Measurements from ENCODE around the gene LY9.

The LY9 gene

GRCh38 chr1:160761886-160762285 lies 34.1 kb upstream of the LY9 start:
- ATAC-seq (no peak), DNase-seq (no peak)
- Mint-ChIP-seq H3K4me3 (no peak overlapping the region), H3K27ac (no peak overlapping the region), H3K27me3 (no peaks in the 10 kb centered on the region), H3K9me3 (peaks cover 18 to 21% of the 10 kb centered on the region in 2 donors), H3K4me1 (peaks cover 49% of the 10 kb centered on the region)

- no peak for DNase-seq
- no peak overlapping the region for H3K27ac Mint-ChIP-seq
- H3K9me3 Mint-ChIP-seq: peaks cover 13 to 19% of the 10 kb centered on the region in 2 donors
- ATAC-seq: no peak
- H3K27me3 Mint-ChIP-seq: no peaks in the 10 kb centered on the region
- H3K4me3 Mint-ChIP-seq: no peak overlapping the region
- peaks cover 51% of the 10 kb centered on the region for H3K4me1 Mint-ChIP-seq
These were observed 32.0 kb upstream of the LY9 start for GRCh38 chr1:160763993-160764392.

- peak; percentile 85 for ATAC-seq
- peaks cover 64% of the 10 kb centered on the region for H3K4me1 Mint-ChIP-seq
- peak; percentile 40 to 64 for DNase-seq
- peaks cover 7 to 21% of the 10 kb centered on the region in 2 donors for H3K9me3 Mint-ChIP-seq
- no peaks in the 10 kb centered on the region for H3K27me3 Mint-ChIP-seq
- peak overlapping the region; percentile 89 to 99 for H3K27ac Mint-ChIP-seq
- peak overlapping the region; percentile 82 to 96 for H3K4me3 Mint-ChIP-seq
These were observed 28.3 kb upstream of the LY9 start for GRCh38 chr1:160767395-160768294.

GRCh38 chr1:160768295-160768657 lies 27.7 kb upstream of the LY9 start:
- peak; percentile 76 to 86 for DNase-seq
- H3K27ac Mint-ChIP-seq: peak overlapping the region; percentile 89 to 99

GRCh38 chr1:160772331-160772730 lies 23.6 kb upstream of the LY9 start:
- ATAC-seq (no peak), DNase-seq (no peak)
- peaks cover 7 to 8% of the 10 kb centered on the region in 2 donors for H3K9me3 Mint-ChIP-seq
- H3K4me1 Mint-ChIP-seq: peaks cover 92% of the 10 kb centered on the region
- peak overlapping the region in 1 of 2 donors; percentile 38 for H3K4me3 Mint-ChIP-seq
- peak overlapping the region in 1 of 2 donors; percentile 73 for H3K27ac Mint-ChIP-seq
- H3K27me3 Mint-ChIP-seq: no peaks in the 10 kb centered on the region

More at GRCh38 chr1:160768295-160768657, 27.7 kb upstream of the LY9 start:
- H3K4me3 Mint-ChIP-seq: peak overlapping the region; percentile 82 to 96
- peaks cover 64% of the 10 kb centered on the region for H3K4me1 Mint-ChIP-seq
- ATAC-seq: peak; percentile 88
- H3K27me3 Mint-ChIP-seq: no peaks in the 10 kb centered on the region
- peaks cover 7 to 21% of the 10 kb centered on the region in 2 donors for H3K9me3 Mint-ChIP-seq

- Mint-ChIP-seq H3K27me3 (no peaks in the 10 kb centered on the region), H3K27ac (peak overlapping the region in 1 of 2 donors; percentile 95), H3K9me3 (peaks cover 7 to 8% of the 10 kb centered on the region in 2 donors), H3K4me3 (peak overlapping the region in 1 of 2 donors; percentile 77), H3K4me1 (peaks cover 91% of the 10 kb centered on the region)
- ATAC-seq (no peak), DNase-seq (no peak)
These were observed 22.9 kb upstream of the LY9 start for GRCh38 chr1:160773093-160773492.

- ATAC-seq (peak; percentile 79), DNase-seq (no peak)
- H3K4me3 Mint-ChIP-seq: peak overlapping the region; percentile 40 to 76
- H3K4me1 Mint-ChIP-seq: peaks cover 80% of the 10 kb centered on the region
- H3K27ac Mint-ChIP-seq: peak overlapping the region; percentile 60 to 98
- H3K9me3 Mint-ChIP-seq: peaks cover 7 to 8% of the 10 kb centered on the region in 2 donors
- H3K27me3 Mint-ChIP-seq: no peaks in the 10 kb centered on the region
These were observed 20.9 kb upstream of the LY9 start for GRCh38 chr1:160774886-160775719.

- H3K4me1 Mint-ChIP-seq: peaks cover 73% of the 10 kb centered on the region
These were observed 19.8 kb upstream of the LY9 start for GRCh38 chr1:160776178-160776577.

GRCh38 chr1:160777486-160778089 lies 18.4 kb upstream of the LY9 start:
- H3K27ac Mint-ChIP-seq: no peak overlapping the region
- H3K4me3 Mint-ChIP-seq: no peak overlapping the region
- no peaks in the 10 kb centered on the region for H3K9me3 Mint-ChIP-seq
- DNase-seq (peak in 1 of 2 donors; percentile 47), ATAC-seq (peak; percentile 35)
- peaks cover 73% of the 10 kb centered on the region for H3K4me1 Mint-ChIP-seq
- H3K27me3 Mint-ChIP-seq: no peaks in the 10 kb centered on the region

More at GRCh38 chr1:160776178-160776577, 19.8 kb upstream of the LY9 start:
- no peaks in the 10 kb centered on the region for H3K27me3 Mint-ChIP-seq
- H3K27ac Mint-ChIP-seq: peak overlapping the region in 1 of 2 donors; percentile 82
- ATAC-seq (peak; percentile 65), DNase-seq (no peak)
- peaks cover 7 to 8% of the 10 kb centered on the region in 2 donors for H3K9me3 Mint-ChIP-seq
- peak overlapping the region; percentile 40 to 76 for H3K4me3 Mint-ChIP-seq

GRCh38 chr1:160778976-160779375 lies 17.0 kb upstream of the LY9 start:
- H3K4me3 Mint-ChIP-seq: no peak overlapping the region
- no peak overlapping the region for H3K27ac Mint-ChIP-seq
- peaks cover 62% of the 10 kb centered on the region for H3K4me1 Mint-ChIP-seq
- H3K9me3 Mint-ChIP-seq: no peaks in the 10 kb centered on the region
- DNase-seq: no peak
- ATAC-seq: no peak
- H3K27me3 Mint-ChIP-seq: no peaks in the 10 kb centered on the region

GRCh38 chr1:160779626-160780397 lies 16.2 kb upstream of the LY9 start:
- Mint-ChIP-seq H3K27me3 (no peaks in the 10 kb centered on the region), H3K9me3 (no peaks in the 10 kb centered on the region), H3K4me3 (no peak overlapping the region), H3K27ac (no peak overlapping the region), H3K4me1 (peaks cover 53% of the 10 kb centered on the region)
- ATAC-seq (peak; percentile 55), DNase-seq (peak in 1 of 2 donors; percentile 50)

- no peaks in the 10 kb centered on the region for H3K9me3 Mint-ChIP-seq
- H3K4me1 Mint-ChIP-seq: peaks cover 48% of the 10 kb centered on the region
- no peak for ATAC-seq
These were observed 15.6 kb upstream of the LY9 start for GRCh38 chr1:160780398-160780755.

GRCh38 chr1:160781186-160781766 lies 14.7 kb upstream of the LY9 start:
- Mint-ChIP-seq H3K4me1 (peaks cover 39% of the 10 kb centered on the region), H3K27me3 (no peaks in the 10 kb centered on the region), H3K27ac (peak overlapping the region; percentile 15 to 41), H3K4me3 (no peak overlapping the region), H3K9me3 (no peaks in the 10 kb centered on the region)
- DNase-seq (no peak), ATAC-seq (no peak)

More at GRCh38 chr1:160780398-160780755, 15.6 kb upstream of the LY9 start:
- DNase-seq: no peak
- H3K27ac Mint-ChIP-seq: no peak overlapping the region
- no peak overlapping the region for H3K4me3 Mint-ChIP-seq
- H3K27me3 Mint-ChIP-seq: no peaks in the 10 kb centered on the region

GRCh38 chr1:160781914-160782689 lies 13.9 kb upstream of the LY9 start:
- ATAC-seq (peak; percentile 85), DNase-seq (no peak)
- Mint-ChIP-seq H3K4me3 (peak overlapping the region in 1 of 2 donors; percentile 5), H3K27me3 (no peaks in the 10 kb centered on the region), H3K9me3 (no peaks in the 10 kb centered on the region), H3K27ac (peak overlapping the region in 1 of 2 donors; percentile 59), H3K4me1 (peaks cover 30% of the 10 kb centered on the region)

Measured in stimulated activated naive CD8-positive, alpha-beta T cell treated with anti-CD3 and anti-CD28 coated beads, Interleukin-15, amount 100 ng/mL, for 72 hours (primary cell).